ENCODE data around the gene ANK2. TPM values are rescaled to one million over a fixed set of nuclear protein-coding genes. Genes with fewer than 3 reads are reported as not detected.
A peak's percentile ranks its signal among the peaks of the same experiment; 100 is the strongest.

The ANK2 gene
- total RNA-seq, 6 donors from 2014 or later, result 4.2 to 23.3 (median 8.5) TPM

- Histone ChIP-seq H3K4me1 (no peaks in the 10 kb centered on the region), H3K27ac (no peak overlapping the region), H3K36me3 (no peaks in the 10 kb centered on the region), H3K27me3 (no peaks in the 10 kb centered on the region), H3K9me3 (no peaks in the 10 kb centered on the region), H3K4me3 (no peak overlapping the region)
- TF ChIP-seq EP300 (IDR thresholded peaks at IDR 0.05) (no peak), POLR2AphosphoS5 (IDR thresholded peaks at IDR 0.05) (no peak), POLR2A (IDR thresholded peaks at IDR 0.05) (no peak), CTCF (IDR thresholded peaks at IDR 0.05) (no peak)
- DNase-seq, result no peak
- ATAC-seq (ENCODE audit: low FRiP score in 2 of 2), result no peak
- 88 to 89% methylated on average over 3 of the region's 3 CpGs for WGBS, 2 donors
These were observed 265.0 kb downstream of the ANK2 start for GRCh38 chr4:113314426-113314825.

GRCh38 chr4:113316879-113317278 is 267.4 kb downstream of the ANK2 start:
- peak in 1 of 2 donors; percentile 67 for ATAC-seq (ENCODE audit: low FRiP score in 2 of 2)
- no peak for DNase-seq
- Histone ChIP-seq H3K27me3 (no peaks in the 10 kb centered on the region), H3K9me3 (no peaks in the 10 kb centered on the region), H3K4me1 (no peaks in the 10 kb centered on the region), H3K27ac (no peak overlapping the region), H3K4me3 (no peak overlapping the region), H3K36me3 (no peaks in the 10 kb centered on the region)
- 62 to 64% methylated on average over 4 of the region's 4 CpGs for WGBS, 2 donors
- no peak for TF ChIP-seq CTCF (IDR thresholded peaks at IDR 0.05)
- TF ChIP-seq EP300 (IDR thresholded peaks at IDR 0.05), result no peak
- no peak for TF ChIP-seq POLR2AphosphoS5 (IDR thresholded peaks at IDR 0.05)
- no peak for TF ChIP-seq POLR2A (IDR thresholded peaks at IDR 0.05)

GRCh38 chr4:113317523-113317922 is 268.1 kb downstream of the ANK2 start:
- ATAC-seq (ENCODE audit: low FRiP score in 2 of 2) (no peak), DNase-seq (no peak)
- H3K27me3 ChIP-seq, result no peaks in the 10 kb centered on the region
- H3K4me3 ChIP-seq, result no peak overlapping the region
- no peaks in the 10 kb centered on the region for H3K9me3 ChIP-seq
- H3K36me3 ChIP-seq, result no peaks in the 10 kb centered on the region
- H3K27ac ChIP-seq, result no peak overlapping the region
- WGBS, 2 donors, result 86 to 93% methylated on average over 5 of the region's 5 CpGs
- no peak for TF ChIP-seq POLR2AphosphoS5 (IDR thresholded peaks at IDR 0.05)
- TF ChIP-seq POLR2A (IDR thresholded peaks at IDR 0.05), result no peak
- TF ChIP-seq CTCF (IDR thresholded peaks at IDR 0.05), result no peak
- no peak for TF ChIP-seq EP300 (IDR thresholded peaks at IDR 0.05)
- no peaks in the 10 kb centered on the region for H3K4me1 ChIP-seq

GRCh38 chr4:113322736-113323135 is 273.3 kb downstream of the ANK2 start:
- ATAC-seq (ENCODE audit: low FRiP score in 2 of 2), result no peak
- DNase-seq, result no peak
- Histone ChIP-seq H3K4me1 (no peaks in the 10 kb centered on the region), H3K9me3 (no peaks in the 10 kb centered on the region), H3K36me3 (no peaks in the 10 kb centered on the region), H3K4me3 (no peak overlapping the region), H3K27ac (no peak overlapping the region), H3K27me3 (no peaks in the 10 kb centered on the region)
- TF ChIP-seq EP300 (IDR thresholded peaks at IDR 0.05) (no peak), POLR2A (IDR thresholded peaks at IDR 0.05) (no peak), POLR2AphosphoS5 (IDR thresholded peaks at IDR 0.05) (no peak), CTCF (IDR thresholded peaks at IDR 0.05) (no peak)
- WGBS, 2 donors, result 68 to 70% methylated on average over 5 of the region's 5 CpGs

- no peak overlapping the region for H3K27ac ChIP-seq
- H3K9me3 ChIP-seq, result no peaks in the 10 kb centered on the region
- H3K27me3 ChIP-seq, result no peaks in the 10 kb centered on the region
- TF ChIP-seq POLR2AphosphoS5 (IDR thresholded peaks at IDR 0.05) (no peak), CTCF (IDR thresholded peaks at IDR 0.05) (no peak), POLR2A (IDR thresholded peaks at IDR 0.05) (no peak), EP300 (IDR thresholded peaks at IDR 0.05) (no peak)
- DNase-seq, result no peak
- no peak overlapping the region for H3K4me3 ChIP-seq
- H3K36me3 ChIP-seq, result no peaks in the 10 kb centered on the region
- 82 to 88% methylated on average over 5 of the region's 5 CpGs for WGBS, 2 donors
- H3K4me1 ChIP-seq, result no peaks in the 10 kb centered on the region
- no peak for ATAC-seq (ENCODE audit: low FRiP score in 2 of 2)
These were observed 276.6 kb downstream of the ANK2 start for GRCh38 chr4:113325876-113326615.

All from upper lobe of left lung (tissue), 6 donors.